HepG2 (cell line): ENCODE results near the gene PSD4. TPM values are rescaled to one million over a fixed set of nuclear protein-coding genes. Genes with fewer than 3 reads are reported as not detected.

Experiments
- ARNTL ChIP-seq: sonication (generic); formaldehyde crosslinking; IDR thresholded peaks from 2 replicates; pipeline ENCODE4 v1.4.0; 2020; ENCODE audit warnings: mild to moderate bottlenecking, missing genetic modification reagents
- CREB1 ChIP-seq, 2 experiments: fragments of 450-650 bp in 1 of 2; IDR thresholded peaks; 2 replicates each; pipeline ENCODE4 v1.6.1; 2016 to 2017; ENCODE audit warnings: control low read depth in 1 of 2, mild to moderate bottlenecking in 1 of 2, missing compliant biosample characterization in 1 of 2, missing genetic modification characterization in 1 of 2
- HOXA9 ChIP-seq: sonication (generic); formaldehyde crosslinking; IDR thresholded peaks from 2 replicates; pipeline ENCODE4 v1.8.1; 2022; ENCODE audit warnings: missing genetic modification reagents, mild to moderate bottlenecking, moderate library complexity, borderline replicate concordance
- NFKBIZ ChIP-seq: IDR thresholded peaks from 2 replicates; pipeline ENCODE4 v1.6.1; 2018; ENCODE audit warnings: missing genetic modification reagents, missing compliant biosample characterization
- REL ChIP-seq: sonication (generic); formaldehyde crosslinking; conservative IDR thresholded peaks from 2 replicates; pipeline ENCODE4 v1.8.0; 2022; ENCODE audit warnings: mild to moderate bottlenecking, missing genetic modification reagents, moderate library complexity
- SAFB2 ChIP-seq: sonication (generic); formaldehyde crosslinking; IDR thresholded peaks from 2 replicates; pipeline ENCODE4 v1.5.1; 2020; ENCODE audit warnings: missing genetic modification reagents, low read depth, mild to moderate bottlenecking, borderline replicate concordance
- TAF15 ChIP-seq: fragments of 200-400 bp; formaldehyde crosslinking; IDR thresholded peaks from one replicate; pipeline ENCODE4 v1.6.1; 2018; ENCODE audit warnings: mild to moderate bottlenecking, low read depth, low read length; ENCODE audit not compliant: poor library complexity, severe bottlenecking
- U2AF2 ChIP-seq: fragments of 200-400 bp; formaldehyde crosslinking; IDR thresholded peaks from 2 replicates; pipeline ENCODE4 v1.6.1; 2017; ENCODE audit warnings: low read depth, mild to moderate bottlenecking, low read length
- WIZ ChIP-seq: sonication (generic); formaldehyde crosslinking; IDR thresholded peaks from 2 replicates; pipeline ENCODE4 v1.5.1; 2020; ENCODE audit warnings: mild to moderate bottlenecking, missing genetic modification reagents
- ZNF225 ChIP-seq: sonication (generic); formaldehyde crosslinking; IDR thresholded peaks from 2 replicates; pipeline ENCODE4 v1.4.0; 2020; ENCODE audit warnings: mild to moderate bottlenecking, missing genetic modification reagents
- ZNF251 ChIP-seq: sonication (generic); formaldehyde crosslinking; IDR thresholded peaks from 2 replicates; pipeline ENCODE4 v1.9.0; 2021; ENCODE audit warnings: mild to moderate bottlenecking, missing genetic modification reagents
- ZNF556 ChIP-seq: sonication (generic); formaldehyde crosslinking; IDR thresholded peaks from 2 replicates; pipeline ENCODE4 v1.4.0; 2020; ENCODE audit warnings: mild to moderate bottlenecking, missing genetic modification reagents, borderline replicate concordance
- ZNF616 ChIP-seq: sonication (generic); formaldehyde crosslinking; IDR thresholded peaks from 2 replicates; pipeline ENCODE4 v1.5.0; 2020; ENCODE audit warnings: low read depth, mild to moderate bottlenecking, missing genetic modification reagents
- ZNF772 ChIP-seq: sonication (generic); formaldehyde crosslinking; IDR thresholded peaks from 2 replicates; pipeline ENCODE4 v1.5.0; 2020; ENCODE audit warnings: mild to moderate bottlenecking, missing genetic modification reagents
- ZNF782 ChIP-seq: sonication (generic); formaldehyde crosslinking; IDR thresholded peaks from 2 replicates; pipeline ENCODE4 v1.4.0; 2020; ENCODE audit warnings: missing genetic modification reagents, mild to moderate bottlenecking, borderline replicate concordance
- ZNF788 ChIP-seq: sonication (generic); formaldehyde crosslinking; IDR thresholded peaks from 2 replicates; pipeline ENCODE4 v1.5.0; 2020; ENCODE audit warnings: mild to moderate bottlenecking, missing genetic modification reagents, borderline replicate concordance
- ZSCAN31 ChIP-seq: sonication (generic); formaldehyde crosslinking; IDR thresholded peaks from 2 replicates; pipeline ENCODE4 v1.5.0; 2020; ENCODE audit warnings: low read depth, mild to moderate bottlenecking, missing genetic modification reagents
- polyA plus RNA-seq, 8 experiments: library from polyadenylated mRNA; depleted of rRNA in 3 of 8; stranded (reverse) in 7 of 8; unstranded in 1 of 8; fragments of >200 nt; fragmentation: Illumina TruSeq in 4 of 8; extraction: Trizol in 4 of 8; gene quantifications; 2 replicates each; pipeline versions ENCODE4 v1.2.1 to v1.2.3, GENCODE V29; 2011 to 2016; ENCODE audit warnings: low read depth in 4 of 8, missing spikeins in 1 of 8, mixed read lengths in 1 of 8; ENCODE audit not compliant: insufficient read depth in 1 of 8
- total RNA-seq, 5 experiments: library from RNA; depleted of rRNA; stranded (reverse); fragments of >200 nt; fragmentation: Illumina TruSeq; extraction: Trizol; gene quantifications; 2 replicates each; pipeline ENCODE4 v1.2.3, GENCODE V29; 2016; ENCODE audit warnings: low read depth in 1 of 5
- TF ChIP-seq, protein P1 (sequence below): sonication (generic); formaldehyde crosslinking; IDR thresholded peaks from 2 replicates; pipeline ENCODE4 v1.9.0; 2022; ENCODE audit warnings: missing genetic modification reagents, mild to moderate bottlenecking, borderline replicate concordance
- TF ChIP-seq, protein P2 (sequence below): sonication (generic); formaldehyde crosslinking; IDR thresholded peaks from 2 replicates; pipeline ENCODE4 v1.4.0; 2020; ENCODE audit warnings: mild to moderate bottlenecking, missing genetic modification reagents, borderline replicate concordance
- TF ChIP-seq, protein P3 (sequence below): IDR thresholded peaks from 2 replicates; pipeline ENCODE4 v1.6.1; 2016; ENCODE audit warnings: low read depth

Gene PSD4
- total and polyA plus RNA-seq, 2 of the 13 experiments (the other 11 are each of a cell fraction or from before 2014, with no cell fraction given) = 5.8 to 9.4 TPM

DNA sequence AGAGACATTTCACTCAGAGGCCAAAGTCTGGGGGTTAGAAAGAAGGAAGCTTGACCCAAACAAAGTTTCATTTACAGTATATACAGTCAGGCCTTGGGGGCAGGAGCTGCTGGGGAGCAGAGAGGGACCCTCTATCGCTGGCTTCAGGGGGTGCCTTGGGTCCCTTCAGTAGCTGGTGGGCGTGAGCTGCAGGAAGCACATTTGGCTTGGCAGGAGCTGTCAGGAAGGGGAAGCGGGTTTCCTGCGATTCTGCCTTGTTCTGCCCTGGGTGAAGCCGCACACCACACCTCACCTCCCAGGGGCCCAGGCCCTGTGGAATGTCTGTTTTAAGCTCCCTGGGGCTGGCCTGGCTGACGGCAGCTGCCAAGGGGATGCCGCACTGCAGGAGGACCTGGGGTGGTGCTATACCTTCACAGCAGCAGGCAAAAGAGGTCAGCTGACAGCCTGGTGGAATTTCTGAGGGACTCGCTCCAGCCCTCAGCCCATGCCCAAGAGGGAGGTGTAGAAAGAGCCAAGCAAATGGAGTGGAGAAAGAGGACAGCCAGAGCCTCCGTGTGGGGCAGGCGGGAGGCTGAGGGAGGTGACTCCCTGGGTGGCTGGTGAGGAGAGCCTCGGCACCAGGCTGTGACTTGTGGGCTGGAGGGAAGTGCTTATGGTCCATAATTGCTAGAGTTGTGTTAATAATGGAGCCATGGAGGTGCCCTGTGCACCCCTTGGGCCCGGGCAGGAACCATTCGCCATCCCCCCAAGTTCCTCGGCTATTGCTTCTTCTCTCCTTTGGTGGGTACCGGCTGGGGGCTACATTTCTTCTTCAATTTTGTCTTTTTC, 43.9 kb downstream of the PSD4 start (continued):
- TF ChIP-seq U2AF2 = 0 out of 2 replicates have a peak, but pooled peaks have one; percentile 15
- 0 out of 2 replicates have a peak, but pooled peaks have one; percentile 27 for TF ChIP-seq ZNF251
- TF ChIP-seq ARNTL (CRISPR knock-in tag) = peak; percentile 15; the same call in 1 of the 2 replicates
- 0 out of 2 replicates have a peak, but pooled peaks have one; percentile 4 for TF ChIP-seq SAFB2 (CRISPR knock-in tag)
- no peak for TF ChIP-seq WIZ (CRISPR knock-in tag)
- no peak for TF ChIP-seq NFKBIZ (CRISPR knock-in tag)
- peak; percentile 23; the same call in 1 of the 2 replicates for TF ChIP-seq ZSCAN31 (CRISPR knock-in tag)
- TF ChIP-seq CREB1 (IDR thresholded peaks at IDR 0.05) = no peak
- no peak for TF ChIP-seq CREB1 (CRISPR knock-in tag; IDR thresholded peaks at IDR 0.05)
- no peak for TF ChIP-seq TAF15
- TF ChIP-seq ZNF788 (CRISPR knock-in tag) = 0 out of 2 replicates have a peak, but pooled peaks have one; percentile 38
- TF ChIP-seq HOXA9 = no peak
- TF ChIP-seq ZNF225 (CRISPR knock-in tag) = 0 out of 2 replicates have a peak, but pooled peaks have one; percentile 48
- TF ChIP-seq, protein P1, sequence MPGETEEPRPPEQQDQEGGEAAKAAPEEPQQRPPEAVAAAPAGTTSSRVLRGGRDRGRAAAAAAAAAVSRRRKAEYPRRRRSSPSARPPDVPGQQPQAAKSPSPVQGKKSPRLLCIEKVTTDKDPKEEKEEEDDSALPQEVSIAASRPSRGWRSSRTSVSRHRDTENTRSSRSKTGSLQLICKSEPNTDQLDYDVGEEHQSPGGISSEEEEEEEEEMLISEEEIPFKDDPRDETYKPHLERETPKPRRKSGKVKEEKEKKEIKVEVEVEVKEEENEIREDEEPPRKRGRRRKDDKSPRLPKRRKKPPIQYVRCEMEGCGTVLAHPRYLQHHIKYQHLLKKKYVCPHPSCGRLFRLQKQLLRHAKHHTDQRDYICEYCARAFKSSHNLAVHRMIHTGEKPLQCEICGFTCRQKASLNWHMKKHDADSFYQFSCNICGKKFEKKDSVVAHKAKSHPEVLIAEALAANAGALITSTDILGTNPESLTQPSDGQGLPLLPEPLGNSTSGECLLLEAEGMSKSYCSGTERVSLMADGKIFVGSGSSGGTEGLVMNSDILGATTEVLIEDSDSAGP (CRISPR knock-in tag) = peak; percentile 67
- TF ChIP-seq ZNF556 (CRISPR knock-in tag) = 0 out of 2 replicates have a peak, but pooled peaks have one; percentile 9
- TF ChIP-seq ZNF782 (CRISPR knock-in tag) = peak; percentile 79; the same call in 1 of the 2 replicates
- TF ChIP-seq, protein P2, sequence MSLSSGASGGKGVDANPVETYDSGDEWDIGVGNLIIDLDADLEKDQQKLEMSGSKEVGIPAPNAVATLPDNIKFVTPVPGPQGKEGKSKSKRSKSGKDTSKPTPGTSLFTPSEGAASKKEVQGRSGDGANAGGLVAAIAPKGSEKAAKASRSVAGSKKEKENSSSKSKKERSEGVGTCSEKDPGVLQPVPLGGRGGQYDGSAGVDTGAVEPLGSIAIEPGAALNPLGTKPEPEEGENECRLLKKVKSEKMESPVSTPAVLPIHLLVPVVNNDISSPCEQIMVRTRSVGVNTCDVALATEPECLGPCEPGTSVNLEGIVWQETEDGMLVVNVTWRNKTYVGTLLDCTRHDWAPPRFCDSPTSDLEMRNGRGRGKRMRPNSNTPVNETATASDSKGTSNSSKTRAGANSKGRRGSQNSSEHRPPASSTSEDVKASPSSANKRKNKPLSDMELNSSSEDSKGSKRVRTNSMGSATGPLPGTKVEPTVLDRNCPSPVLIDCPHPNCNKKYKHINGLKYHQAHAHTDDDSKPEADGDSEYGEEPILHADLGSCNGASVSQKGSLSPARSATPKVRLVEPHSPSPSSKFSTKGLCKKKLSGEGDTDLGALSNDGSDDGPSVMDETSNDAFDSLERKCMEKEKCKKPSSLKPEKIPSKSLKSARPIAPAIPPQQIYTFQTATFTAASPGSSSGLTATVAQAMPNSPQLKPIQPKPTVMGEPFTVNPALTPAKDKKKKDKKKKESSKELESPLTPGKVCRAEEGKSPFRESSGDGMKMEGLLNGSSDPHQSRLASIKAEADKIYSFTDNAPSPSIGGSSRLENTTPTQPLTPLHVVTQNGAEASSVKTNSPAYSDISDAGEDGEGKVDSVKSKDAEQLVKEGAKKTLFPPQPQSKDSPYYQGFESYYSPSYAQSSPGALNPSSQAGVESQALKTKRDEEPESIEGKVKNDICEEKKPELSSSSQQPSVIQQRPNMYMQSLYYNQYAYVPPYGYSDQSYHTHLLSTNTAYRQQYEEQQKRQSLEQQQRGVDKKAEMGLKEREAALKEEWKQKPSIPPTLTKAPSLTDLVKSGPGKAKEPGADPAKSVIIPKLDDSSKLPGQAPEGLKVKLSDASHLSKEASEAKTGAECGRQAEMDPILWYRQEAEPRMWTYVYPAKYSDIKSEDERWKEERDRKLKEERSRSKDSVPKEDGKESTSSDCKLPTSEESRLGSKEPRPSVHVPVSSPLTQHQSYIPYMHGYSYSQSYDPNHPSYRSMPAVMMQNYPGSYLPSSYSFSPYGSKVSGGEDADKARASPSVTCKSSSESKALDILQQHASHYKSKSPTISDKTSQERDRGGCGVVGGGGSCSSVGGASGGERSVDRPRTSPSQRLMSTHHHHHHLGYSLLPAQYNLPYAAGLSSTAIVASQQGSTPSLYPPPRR = peak; percentile 24; the same call in 1 of the 2 replicates
- TF ChIP-seq, protein P3, sequence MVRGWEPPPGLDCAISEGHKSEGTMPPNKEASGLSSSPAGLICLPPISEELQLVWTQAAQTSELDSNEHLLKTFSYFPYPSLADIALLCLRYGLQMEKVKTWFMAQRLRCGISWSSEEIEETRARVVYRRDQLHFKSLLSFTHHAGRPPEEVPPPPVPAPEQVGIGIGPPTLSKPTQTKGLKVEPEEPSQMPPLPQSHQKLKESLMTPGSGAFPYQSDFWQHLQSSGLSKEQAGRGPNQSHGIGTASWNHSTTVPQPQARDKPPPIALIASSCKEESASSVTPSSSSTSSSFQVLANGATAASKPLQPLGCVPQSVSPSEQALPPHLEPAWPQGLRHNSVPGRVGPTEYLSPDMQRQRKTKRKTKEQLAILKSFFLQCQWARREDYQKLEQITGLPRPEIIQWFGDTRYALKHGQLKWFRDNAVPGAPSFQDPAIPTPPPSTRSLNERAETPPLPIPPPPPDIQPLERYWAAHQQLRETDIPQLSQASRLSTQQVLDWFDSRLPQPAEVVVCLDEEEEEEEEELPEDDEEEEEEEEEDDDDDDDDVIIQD = no peak
- TF ChIP-seq REL (CRISPR knock-in tag) = no peak
- TF ChIP-seq ZNF772 = 0 out of 2 replicates have a peak, but pooled peaks have one; percentile 6
- TF ChIP-seq ZNF616 (CRISPR knock-in tag) = peak; percentile 17; the same call in 1 of the 2 replicates
